DMS 273 (cell line): Measurements from ENCODE around the gene TMSB10.
"Not testable (repeated sequence)": the region's sequence is repeated elsewhere in the genome, so short reads cannot be mapped to it uniquely, and the experiment has no call there.

Experiments used
- DNase-seq: peaks from one replicate; lab custom pipeline; 2025; ENCODE audit not compliant: unreplicated experiment; lab: John Stamatoyannopoulos, UW

The TMSB10 gene

DNA sequence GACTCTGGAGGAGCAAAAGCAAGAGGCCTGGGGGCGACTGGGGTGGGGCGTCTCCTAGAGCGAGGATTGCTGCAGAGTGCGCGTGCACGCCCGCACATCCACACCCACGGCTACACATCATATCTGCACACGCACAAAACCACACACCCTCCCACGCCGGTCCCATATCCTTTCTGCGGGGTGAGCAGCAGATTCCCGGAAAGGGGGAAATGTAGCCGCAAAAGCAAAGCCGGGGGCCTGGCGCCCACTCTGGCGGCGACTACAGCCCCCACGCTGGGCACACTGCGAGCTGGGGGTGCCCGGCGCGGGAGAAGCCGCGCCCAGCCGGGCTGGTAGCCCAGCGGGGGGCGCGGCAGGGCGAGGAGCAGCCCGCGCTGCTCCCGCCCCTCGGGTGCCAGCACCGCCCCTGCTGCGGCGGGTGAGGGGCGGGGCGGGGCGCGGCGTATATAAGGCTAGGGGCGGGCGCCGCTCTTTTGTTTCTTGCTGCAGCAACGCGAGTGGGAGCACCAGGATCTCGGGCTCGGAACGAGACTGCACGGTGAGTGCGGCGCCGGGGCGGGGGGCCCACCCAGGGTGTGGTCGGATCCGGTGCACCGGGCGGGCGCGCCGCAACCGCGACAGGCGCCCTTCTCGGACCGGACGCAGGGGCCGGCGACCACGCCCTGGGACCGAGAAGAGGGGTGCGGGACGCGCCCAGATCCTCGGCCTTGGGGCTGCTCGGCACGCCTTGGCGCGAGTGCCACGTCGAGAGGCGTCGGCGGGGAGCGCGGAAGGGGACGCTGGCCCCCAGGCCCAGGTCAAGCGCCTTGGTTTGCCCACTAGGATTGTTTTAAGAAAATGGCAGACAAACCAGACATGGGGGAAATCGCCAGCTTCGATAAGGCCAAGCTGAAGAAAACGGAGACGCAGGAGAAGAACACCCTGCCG lies at the start of gene TMSB10:
Gene TMSB10, plus strand, starts transcription at position 476 of the 927 bp plus-strand sequence.
- DNase-seq, result peak; percentile 92

DNA sequence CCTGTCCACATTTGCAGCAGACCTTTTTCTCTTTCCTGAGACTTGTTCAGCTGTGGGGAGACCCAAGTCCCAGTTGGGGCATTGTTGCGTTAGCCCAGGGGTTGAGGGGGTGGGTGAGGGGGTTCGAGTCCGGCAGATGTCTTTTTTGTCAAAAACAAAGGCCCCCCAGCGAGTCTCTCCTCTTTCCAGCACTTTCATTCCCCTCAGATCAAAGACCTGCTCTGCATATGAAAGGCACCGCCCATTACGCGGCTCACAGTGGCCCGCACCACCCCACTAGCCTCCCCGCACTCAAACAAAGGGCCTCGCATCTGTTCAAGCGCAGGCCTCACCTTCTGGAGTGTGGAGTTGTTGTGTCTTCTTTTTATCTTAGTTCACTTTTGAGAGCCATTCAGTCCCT lies 49.7 kb upstream of the TMSB10 start:
- no peak for DNase-seq

DNA sequence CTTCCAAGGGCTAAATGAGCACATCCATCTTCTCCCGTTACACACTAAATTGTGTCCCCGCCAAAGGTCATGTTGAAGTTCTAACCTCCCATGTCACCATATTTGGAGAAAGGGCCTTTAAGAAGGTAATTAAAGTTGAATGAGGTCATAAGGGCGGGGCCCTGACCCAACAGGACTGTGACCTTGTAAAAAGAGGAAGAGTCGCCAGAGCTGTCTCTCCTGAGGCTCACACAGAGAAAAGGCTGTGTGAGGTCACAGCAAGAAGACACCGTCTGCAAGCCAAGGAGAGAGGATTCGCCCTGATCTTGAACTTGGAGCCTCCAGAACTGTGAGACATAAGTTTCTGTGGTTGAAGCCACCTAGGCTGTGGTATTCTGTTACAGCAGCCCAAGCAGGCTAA lies 48.7 kb upstream of the TMSB10 start:
- DNase-seq, result no peak

DNA sequence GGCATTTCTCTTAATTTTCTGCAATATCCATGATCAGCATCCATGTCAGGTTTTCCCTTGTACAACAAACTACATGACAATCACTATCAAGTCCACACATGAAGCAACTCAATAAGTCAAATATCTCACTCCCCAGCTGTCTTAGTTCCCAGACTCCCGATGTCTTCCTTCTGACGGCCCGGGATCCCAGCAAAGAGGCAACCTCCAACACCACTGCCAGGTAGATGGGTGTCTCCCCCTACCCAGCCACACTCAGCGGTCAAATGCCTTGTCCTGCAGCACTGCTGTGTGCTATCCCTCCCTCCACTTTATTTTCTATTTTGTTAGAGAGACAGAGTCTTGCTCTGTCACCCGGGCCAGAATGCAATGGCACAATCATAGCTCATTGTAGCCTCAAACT lies 47.9 kb upstream of the TMSB10 start:
- no peak for DNase-seq

DNA sequence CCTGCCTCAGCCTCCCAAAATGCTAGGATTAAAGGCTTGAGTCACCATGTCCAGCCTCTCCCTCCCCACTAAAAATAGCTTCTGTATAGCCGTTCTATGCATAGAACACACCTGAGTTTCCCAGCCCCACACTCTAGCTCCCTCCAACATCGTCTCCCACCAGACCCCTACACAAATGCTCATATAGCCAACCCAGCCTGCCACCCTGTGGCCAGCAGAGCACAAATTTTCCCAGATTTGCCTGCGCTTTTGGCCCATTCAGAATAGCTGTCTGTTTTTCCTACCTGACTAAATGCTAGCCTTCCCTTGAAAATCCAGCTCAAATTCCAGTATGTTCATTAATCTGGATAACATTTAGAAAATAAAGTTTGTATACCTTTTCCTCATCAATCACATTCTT lies 47.3 kb upstream of the TMSB10 start:
- DNase-seq, result peak; percentile 26

DNA sequence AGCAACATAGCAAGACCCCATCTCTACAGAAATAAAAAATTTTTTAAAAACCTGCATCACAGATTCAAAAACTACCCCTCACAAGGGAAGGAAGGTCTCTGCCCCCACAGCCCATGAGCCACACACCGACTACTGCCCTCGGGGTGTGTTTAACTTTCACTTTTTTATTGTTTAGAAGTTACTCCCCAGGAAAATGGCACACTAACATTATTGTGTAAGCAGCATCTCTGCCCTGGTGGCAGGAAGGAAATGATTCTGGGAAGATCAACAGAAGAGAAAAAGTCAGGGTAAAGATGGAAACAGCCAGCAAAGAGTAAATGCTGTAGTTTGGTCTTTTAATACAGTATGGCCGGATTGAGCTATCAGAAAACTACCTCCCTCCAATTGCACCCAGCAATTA lies 46.5 kb upstream of the TMSB10 start:
- DNase-seq, result no peak

DNA sequence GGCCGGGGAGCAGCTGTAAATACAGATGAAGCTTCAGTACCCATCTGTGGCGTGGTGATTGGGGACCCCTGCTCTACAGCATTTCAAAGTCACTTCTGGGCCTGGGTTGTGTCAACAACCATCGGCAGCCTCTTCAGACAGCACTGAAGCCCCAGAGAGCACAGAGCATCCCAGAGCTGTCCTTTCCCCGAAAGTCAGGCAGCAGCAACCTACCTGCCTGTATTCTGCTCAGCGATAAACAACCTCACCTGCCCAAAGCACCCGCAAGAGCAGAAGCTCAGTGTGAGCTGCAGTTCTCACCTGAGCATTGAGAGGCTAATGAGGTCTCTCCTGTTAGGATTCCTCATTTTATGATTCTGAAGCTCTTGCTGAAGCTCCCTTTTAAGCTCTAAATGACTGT lies 43.9 kb upstream of the TMSB10 start:
- no peak for DNase-seq

DNA sequence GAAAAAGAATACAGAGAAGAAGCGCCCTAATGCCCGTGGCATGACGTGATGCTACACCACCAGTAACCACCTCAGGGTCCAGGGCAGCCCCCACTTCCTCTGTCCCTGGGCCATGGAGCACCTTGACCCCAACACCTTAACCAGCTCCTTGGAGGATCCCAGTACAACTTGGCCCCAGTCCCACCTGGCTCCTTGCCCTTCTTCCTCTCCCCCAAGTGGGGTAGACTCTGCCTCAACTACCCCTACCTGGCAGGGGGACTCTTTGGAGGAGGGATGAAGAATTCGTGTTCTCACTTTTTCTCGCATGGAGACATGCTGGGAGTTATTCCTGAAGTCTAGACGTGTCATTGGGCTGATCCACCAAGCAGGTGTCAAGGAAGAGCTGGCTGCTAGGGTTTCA lies 43.5 kb upstream of the TMSB10 start:
- no peak for DNase-seq

DNA sequence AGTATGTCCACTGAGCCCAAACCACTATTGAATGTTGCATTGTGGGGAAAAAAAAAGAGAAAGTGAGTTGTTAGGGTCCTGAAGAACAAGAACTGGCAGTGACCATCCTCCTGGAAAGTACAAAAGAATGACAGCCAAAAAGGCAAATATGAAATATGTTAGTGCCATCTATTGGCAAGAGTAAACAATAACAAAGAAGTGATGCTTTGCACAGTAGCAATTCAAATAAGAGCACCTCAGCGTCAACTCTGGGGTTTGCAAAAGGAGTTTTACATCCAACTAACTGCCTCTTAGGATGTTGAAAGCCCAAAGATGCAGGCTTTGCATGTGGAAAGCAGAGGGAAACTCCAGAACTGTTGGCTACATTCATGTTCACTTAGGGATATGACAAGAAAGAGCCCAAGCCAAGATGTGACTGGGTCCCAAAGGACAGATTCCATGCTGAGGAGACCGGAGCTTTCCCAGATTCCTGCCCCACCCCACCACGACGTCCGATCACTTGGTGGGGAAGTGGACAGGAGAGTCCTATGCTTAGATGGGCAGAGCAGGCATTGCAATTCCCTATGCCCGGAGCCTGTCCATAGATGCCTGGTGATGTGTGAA lies 40.2 kb upstream of the TMSB10 start:
- DNase-seq, result peak; percentile 55

DNA sequence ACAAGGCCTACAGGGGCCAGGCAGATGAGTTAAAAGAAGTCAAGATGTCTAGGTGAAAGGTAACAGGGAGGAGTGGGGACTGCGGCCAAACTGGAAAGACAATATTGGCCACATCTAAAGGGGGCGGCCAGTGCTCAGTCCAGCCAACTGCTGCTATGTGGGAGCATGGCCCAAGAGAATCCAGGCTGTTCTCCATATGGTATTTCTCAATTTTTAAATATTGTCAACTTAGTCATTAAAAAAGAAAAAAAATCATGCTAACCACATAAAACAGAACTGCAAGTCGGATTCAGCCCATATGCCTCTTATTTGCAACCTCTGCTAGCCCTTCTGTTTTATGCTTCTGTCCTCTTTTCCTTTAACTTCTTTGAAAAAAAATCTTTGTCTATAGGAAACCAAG lies 39.3 kb upstream of the TMSB10 start:
- DNase-seq, result no peak

DNA sequence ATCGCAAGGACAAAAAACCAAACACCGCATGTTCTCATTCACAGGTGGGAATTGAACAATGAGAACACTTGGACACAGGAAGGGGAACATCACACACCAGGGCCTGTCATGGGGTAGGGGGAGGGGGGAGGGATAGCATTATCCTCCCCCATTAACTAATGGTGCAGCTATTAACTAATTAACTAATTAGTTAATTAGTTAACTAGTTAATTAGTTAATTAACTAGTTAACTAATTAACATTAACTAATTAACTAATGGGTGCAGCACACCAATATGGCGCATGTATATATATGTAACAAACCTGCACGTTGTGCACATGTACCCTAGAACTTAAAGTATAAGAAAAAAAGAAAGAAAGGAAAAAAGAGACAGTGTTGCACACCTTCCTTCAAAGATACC lies 37.1 kb upstream of the TMSB10 start:
- DNase-seq, result not testable (repeated sequence)

DNA sequence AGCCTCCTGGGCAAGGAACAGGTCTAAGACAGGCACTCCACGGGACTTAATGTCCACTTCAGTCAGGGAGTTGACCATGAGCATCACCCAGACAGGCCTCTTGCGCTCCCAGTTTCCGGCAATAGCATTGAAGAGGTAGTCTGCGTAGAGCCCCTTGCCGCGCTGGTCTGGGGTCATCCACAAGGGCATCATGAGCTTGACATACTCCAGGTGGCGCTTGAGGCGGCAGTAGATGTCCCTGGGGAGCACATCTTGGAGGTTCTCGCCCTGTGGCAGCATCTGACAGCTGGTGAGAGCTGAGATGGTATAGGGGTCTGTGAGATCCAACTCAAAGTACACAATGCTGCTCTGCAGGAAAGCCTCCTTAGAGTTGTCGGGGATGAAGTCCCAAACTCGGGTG lies 35.1 kb upstream of the TMSB10 start:
- DNase-seq, result no peak

DNA sequence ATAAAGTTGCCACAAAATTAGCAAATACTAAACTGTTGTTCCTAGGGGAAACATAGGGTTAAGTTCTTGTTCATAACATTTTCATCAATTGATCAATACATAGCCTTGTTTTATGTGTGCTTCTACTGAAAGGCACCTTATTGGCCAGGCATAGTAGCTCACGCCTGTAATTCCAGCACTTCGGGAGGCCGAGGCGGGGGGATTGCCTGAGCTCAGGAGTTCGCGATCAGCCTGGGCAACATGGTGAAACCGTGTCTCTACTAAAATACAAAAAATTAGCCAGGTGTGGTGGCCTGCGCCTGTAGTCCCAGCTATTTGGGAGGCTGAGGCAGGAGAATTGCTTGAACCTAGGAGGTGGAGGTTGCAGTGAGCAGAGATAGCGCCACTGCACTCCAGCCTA lies 32.8 kb upstream of the TMSB10 start:
- DNase-seq, result not testable (repeated sequence)

DNA sequence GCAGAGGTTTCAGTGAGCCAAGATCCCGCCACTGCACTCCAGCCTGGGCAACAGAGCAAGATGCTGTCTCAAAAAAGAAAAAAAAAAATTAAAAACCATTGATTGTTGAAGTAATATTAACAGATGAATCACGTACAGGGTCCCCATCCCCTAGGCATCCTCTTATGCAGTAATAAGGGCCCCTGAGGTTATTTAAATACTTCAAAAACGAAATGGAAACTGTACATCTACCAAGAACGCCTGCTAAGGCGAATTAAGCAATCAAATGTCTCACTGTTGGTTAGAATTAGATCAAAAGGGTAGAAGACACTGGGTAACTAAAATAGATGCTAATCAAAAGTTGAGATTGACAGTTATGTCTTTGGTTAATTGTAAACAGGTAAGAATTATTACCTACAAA lies 32.1 kb upstream of the TMSB10 start:
- DNase-seq, result no peak

DNA sequence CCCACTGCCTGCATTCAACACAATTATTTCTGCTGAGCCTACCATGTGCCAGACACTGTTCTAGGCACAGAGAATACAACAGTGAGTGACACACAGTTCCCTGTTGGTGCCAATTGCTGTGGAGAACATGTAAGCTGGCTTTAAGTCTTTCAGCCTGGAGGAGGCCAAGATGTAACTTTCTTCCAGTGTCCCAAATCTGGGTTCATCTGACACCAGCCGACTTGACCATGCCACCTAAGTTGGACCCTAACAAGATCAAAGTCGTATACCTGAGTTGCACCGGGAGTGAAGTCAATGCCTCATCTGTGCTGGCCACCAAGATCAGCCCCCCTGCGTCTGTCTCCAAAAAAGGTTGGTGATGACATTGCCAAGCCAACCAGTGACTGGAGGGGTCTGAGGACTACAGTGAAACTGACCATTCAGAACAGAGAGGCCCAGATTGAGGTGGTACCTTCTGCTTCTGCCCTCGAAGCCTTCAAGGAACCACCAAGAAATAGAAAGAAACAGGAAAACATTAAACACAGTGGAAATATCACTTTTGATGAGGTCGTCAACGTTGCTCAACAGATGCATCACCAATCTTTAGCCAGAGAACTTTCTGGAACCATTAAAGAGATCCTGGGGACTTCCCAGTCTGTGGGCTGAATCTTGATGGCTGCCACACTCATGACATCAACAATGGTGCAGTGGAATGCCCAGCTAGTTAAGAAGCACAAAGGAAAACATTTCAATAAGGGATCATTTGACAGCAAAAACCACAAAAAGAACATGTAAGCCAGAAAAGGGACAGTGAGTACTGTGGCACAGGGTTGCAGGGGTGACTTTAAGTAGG lies 30.9 kb upstream of the TMSB10 start:
- no peak for DNase-seq

DNA sequence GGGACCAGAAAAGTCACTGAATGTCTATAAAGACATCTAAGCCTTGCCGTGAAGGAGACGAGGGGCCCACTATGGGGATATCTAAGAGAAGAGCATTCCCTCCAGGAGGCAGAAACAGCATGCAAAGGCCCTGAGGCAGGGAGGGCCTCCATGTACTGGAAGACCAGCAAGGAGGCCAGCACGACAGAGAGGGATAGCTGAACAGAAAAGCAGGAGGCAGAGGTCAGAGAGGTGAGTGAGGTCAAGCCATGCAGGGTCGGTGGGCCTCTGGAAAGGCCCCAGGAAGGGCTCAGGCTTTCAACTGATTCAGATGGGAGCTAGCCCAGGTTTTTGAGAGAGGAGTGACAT lies 30.3 kb upstream of the TMSB10 start:
- no peak for DNase-seq

DNA sequence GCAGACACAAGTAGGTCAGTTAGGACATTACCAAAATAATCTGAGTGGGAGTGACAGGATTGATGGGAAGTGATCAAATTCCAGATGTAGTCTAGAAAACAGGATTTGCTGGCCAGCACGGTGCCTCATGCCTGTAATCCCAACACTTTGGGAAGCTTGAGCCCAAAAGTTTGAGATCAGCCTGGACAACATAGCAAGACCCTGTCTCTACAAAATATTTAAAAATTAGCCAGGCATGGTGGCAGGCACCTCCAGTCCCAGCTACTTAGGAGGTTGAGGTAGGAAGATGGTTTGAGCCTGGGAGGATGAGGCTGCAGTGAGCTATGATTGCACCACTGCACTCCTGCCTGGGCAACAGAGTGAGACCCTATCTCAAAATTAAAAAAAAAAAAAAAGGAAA lies 29.8 kb upstream of the TMSB10 start:
- not testable (repeated sequence) for DNase-seq

DNA sequence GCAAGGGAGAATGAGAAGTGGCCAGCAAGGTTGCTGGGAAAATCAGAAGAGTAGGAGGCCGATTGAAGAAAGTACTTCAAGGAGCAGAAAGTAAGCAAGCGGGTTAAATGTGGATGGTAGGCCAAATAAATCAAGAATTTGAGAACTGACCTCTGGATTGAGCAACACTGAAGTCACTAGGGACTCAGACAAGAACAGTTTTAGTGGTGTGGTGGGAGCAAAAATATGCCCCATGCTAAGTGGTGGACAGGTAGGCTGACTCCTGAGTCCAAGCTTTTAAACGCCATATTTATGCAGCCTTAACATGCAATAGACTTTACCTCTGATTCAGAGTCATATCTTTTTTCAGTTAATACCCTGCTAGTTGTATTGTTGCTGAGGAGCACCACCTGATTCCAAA lies 29.1 kb upstream of the TMSB10 start:
- DNase-seq, result no peak

DNA sequence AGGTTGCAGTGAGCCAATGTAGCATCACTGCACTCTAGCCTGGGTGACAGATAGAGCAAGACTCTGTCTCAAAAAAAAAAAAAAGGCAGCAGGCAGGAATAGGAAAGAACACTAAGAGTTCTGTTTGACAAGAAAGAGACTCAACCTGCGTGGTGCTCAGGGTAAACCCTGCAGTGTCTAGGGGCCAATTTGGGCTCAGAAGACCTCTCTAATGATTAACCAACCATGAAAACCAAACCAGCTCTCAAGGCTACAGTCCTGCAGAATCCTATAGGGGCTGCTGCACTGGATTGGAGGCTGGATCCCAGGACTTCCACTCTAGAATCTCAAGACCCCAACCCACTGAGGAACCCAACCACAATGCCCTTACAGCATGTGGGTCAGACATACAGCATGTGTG lies 27.0 kb upstream of the TMSB10 start:
- no peak for DNase-seq

DNA sequence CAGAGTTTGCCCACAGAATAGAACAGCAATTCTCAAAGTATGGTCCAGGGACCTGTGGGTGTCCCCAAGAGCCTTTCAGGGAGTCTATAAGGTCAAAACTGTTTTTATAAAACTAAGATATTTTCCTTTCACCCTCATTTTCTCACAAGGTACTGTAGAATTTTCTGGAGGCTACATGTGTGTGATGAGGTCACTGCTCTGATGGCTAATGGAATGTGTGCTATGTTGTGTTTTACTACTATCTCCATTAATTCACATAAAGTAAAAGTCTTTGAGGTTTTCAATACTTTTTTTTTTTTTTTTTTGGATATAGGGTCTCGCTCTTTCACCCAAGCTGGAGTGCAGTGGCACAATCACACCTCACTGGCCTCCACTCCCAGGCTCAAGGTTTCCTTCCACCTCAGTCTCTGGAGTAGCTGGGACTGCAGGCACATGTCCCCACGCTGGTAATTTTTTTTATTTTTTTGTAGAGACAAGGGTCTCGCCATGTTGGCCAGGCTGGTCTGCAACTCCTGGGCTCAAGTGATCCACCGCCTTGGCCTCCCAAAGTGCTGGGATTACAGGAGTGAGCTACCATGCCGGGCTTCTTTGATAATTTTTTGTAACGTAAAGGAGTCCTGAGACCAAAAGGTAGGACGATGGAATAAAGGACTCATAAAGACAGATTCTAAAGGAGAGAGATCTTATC lies 26.4 kb upstream of the TMSB10 start:
- no peak for DNase-seq
